Measurements from ENCODE around the gene MADCAM1. TPM values are rescaled to one million over a fixed set of nuclear protein-coding genes. Genes with fewer than 3 reads are reported as not detected.
A peak's percentile ranks its signal among the peaks of the same experiment; 100 is the strongest.

MADCAM1 gene
- total RNA-seq, 1 donor from 2014 or later: 1.7 TPM

GRCh38 chr19:532561-533363 is 36.5 kb downstream of the MADCAM1 start:
- peak; percentile 76 for DNase-seq (ENCODE audit: low spot score)

- DNase-seq (ENCODE audit: low spot score): no peak
These were observed 37.2 kb downstream of the MADCAM1 start for GRCh38 chr19:533364-534058.

- no peak for DNase-seq (ENCODE audit: low spot score)
These were observed 37.8 kb downstream of the MADCAM1 start for GRCh38 chr19:534088-534487.

GRCh38 chr19:535017-535835 is 38.9 kb downstream of the MADCAM1 start:
- no peak for DNase-seq (ENCODE audit: low spot score)

- no peak for DNase-seq (ENCODE audit: low spot score)
These were observed 40.0 kb downstream of the MADCAM1 start for GRCh38 chr19:536031-536880.

- no peak for DNase-seq (ENCODE audit: low spot score)
These were observed 40.7 kb downstream of the MADCAM1 start for GRCh38 chr19:536881-537404.

GRCh38 chr19:538641-539428 is 42.5 kb downstream of the MADCAM1 start:
- no peak for DNase-seq (ENCODE audit: low spot score)

- no peak for DNase-seq (ENCODE audit: low spot score)
These were observed 43.2 kb downstream of the MADCAM1 start for GRCh38 chr19:539429-540030.

GRCh38 chr19:540867-541637 is 44.8 kb downstream of the MADCAM1 start:
- DNase-seq (ENCODE audit: low spot score): no peak

GRCh38 chr19:541699-542098 is 45.4 kb downstream of the MADCAM1 start:
- DNase-seq (ENCODE audit: low spot score): no peak

GRCh38 chr19:542173-542866 is 46.0 kb downstream of the MADCAM1 start:
- no peak for DNase-seq (ENCODE audit: low spot score)

GRCh38 chr19:543910-544608 is 47.8 kb downstream of the MADCAM1 start, which contains the start of gene GZMM:
GZMM (plus strand) TSS chr19:544053; CDS start chr19:544072, 19 bp downstream.
- DNase-seq (ENCODE audit: low spot score): no peak

GRCh38 chr19:547117-547516 is 50.8 kb downstream of the MADCAM1 start:
- no peak for DNase-seq (ENCODE audit: low spot score)

GRCh38 chr19:547836-548720 is 51.8 kb downstream of the MADCAM1 start:
- no peak for DNase-seq (ENCODE audit: low spot score)

GRCh38 chr19:548886-549830 is 52.9 kb downstream of the MADCAM1 start:
- no peak for DNase-seq (ENCODE audit: low spot score)
